Transverse colon (tissue), 4 donors: ENCODE results near the gene ME1. TPM values are rescaled to one million over a fixed set of nuclear protein-coding genes. Genes with fewer than 3 reads are reported as not detected.
"Not testable (repeated sequence)": the region's sequence is repeated elsewhere in the genome, so short reads cannot be mapped to it uniquely, and the experiment has no call there.

ENCODE experiments used
- DNase-seq: peaks from one replicate; pipeline ENCODE4 v3.0.0-alpha.2; 2019
- H3K27ac ChIP-seq, 4 donors: fragments of 200-600 bp; sonication (generic); 2 replicates each; pipeline ENCODE4 v1.5.1; 2016 to 2018; ENCODE audit warnings: inconsistent platforms in 4 of 4
- H3K27me3 ChIP-seq: fragments of 200-600 bp; sonication (generic); 2 replicates; pipeline ENCODE4 v1.5.1; 2017; ENCODE audit warnings: inconsistent platforms
- H3K36me3 ChIP-seq, 4 donors: fragments of 200-600 bp; sonication (generic); 2 replicates each; pipeline ENCODE4 v1.5.1; 2017 to 2019; ENCODE audit warnings: inconsistent platforms in 4 of 4
- H3K4me1 ChIP-seq, 4 donors: fragments of 200-600 bp; sonication (generic); 2 replicates each; pipeline ENCODE4 v1.5.1; 2017 to 2020; ENCODE audit warnings: inconsistent platforms in 4 of 4
- H3K4me3 ChIP-seq, 4 donors: fragments of 200-600 bp; sonication (generic); 1 replicate in 1 of 4; 2 replicates in 3 of 4; pipeline versions ENCODE4 v1.5.1 to v1.6.1; 2017 to 2019; ENCODE audit warnings: inconsistent platforms in 4 of 4
- H3K9me3 ChIP-seq, 2 donors: fragments of 200-600 bp; sonication (generic); 2 replicates each; pipeline ENCODE4 v1.5.1; 2017 to 2019; ENCODE audit warnings: inconsistent platforms in 2 of 2
- CTCF ChIP-seq, 5 experiments: fragments of 200-600 bp in 3 of 5; fragments of 450-650 bp in 2 of 5; sonication (generic) in 3 of 5; IDR thresholded peaks; 1 replicate in 2 of 5; 2 replicates in 3 of 5; pipeline ENCODE4 v1.5.1; 2016 to 2017; ENCODE audit warnings: antibody characterized with exemption in 5 of 5, inconsistent platforms in 3 of 5, mild to moderate bottlenecking in 2 of 5, moderate library complexity in 1 of 5
- EP300 ChIP-seq: sonication (generic); formaldehyde crosslinking; IDR thresholded peaks from one replicate; pipeline ENCODE4 v1.6.1; 2017; ENCODE audit warnings: antibody characterized with exemption, low read depth
- POLR2A ChIP-seq: fragments of 450-650 bp; IDR thresholded peaks from one replicate; pipeline ENCODE4 v1.6.1; 2016; ENCODE audit warnings: antibody characterized with exemption, mild to moderate bottlenecking, moderate library complexity
- POLR2AphosphoS5 ChIP-seq, 3 donors: sonication (generic); formaldehyde crosslinking; IDR thresholded peaks; one replicate each; pipeline ENCODE4 v1.6.1; 2016; ENCODE audit warnings: antibody characterized with exemption in 3 of 3
- WGBS, 2 donors: methylation state at CpG; one replicate each; pipeline ENCODE4 v1.1.5; 2018; ENCODE audit warnings: low coverage in 1 of 2; 5-methylcytosine and 5-hydroxymethylcytosine counted together
- in situ Hi-C, 4 donors: fragments of 200-750 bp; cut with MboI; loops; one replicate each; pipeline versions ENCODE4 v1.15.0 to v1.15.1; 2017; ENCODE audit warnings: low sequenced_read_pairs in 3 of 4, low pct_ligation_motif_present in 1 of 4, low pct_unique_long_range_greater_than_20kb in 1 of 4
- intact Hi-C: fragments of 100-400 bp; cut with DNase I; formaldehyde crosslinking; loops from one replicate; pipeline ENCODE4 v1.15.1; 2023; ENCODE audit warnings: low total_unique reads
- total RNA-seq, 4 donors: library from RNA; depleted of rRNA; stranded (reverse); fragments of >200 nt; gene quantifications; one replicate each; pipeline ENCODE4 v1.1.0, GENCODE V29; 2016

The ME1 gene
- total RNA-seq, 4 donors from 2014 or later = 1.9 to 36.6 (median 6.0) TPM

GRCh38 chr6:83341765-83342164 is 89.1 kb downstream of the ME1 start:
- H3K9me3 ChIP-seq = no peaks in the 10 kb centered on the region
- in situ Hi-C loops = no loop called here
- H3K27me3 ChIP-seq = no peaks in the 10 kb centered on the region
- no peak overlapping the region for H3K27ac ChIP-seq
- no peaks in the 10 kb centered on the region for H3K36me3 ChIP-seq
- WGBS, 2 donors = 55 to 100% methylated on average over 1 to 2 of the region's 2 CpGs
- no peak for DNase-seq
- no peaks in the 10 kb centered on the region for H3K4me1 ChIP-seq
- no peak overlapping the region for H3K4me3 ChIP-seq
- no peak for TF ChIP-seq POLR2AphosphoS5 (IDR thresholded peaks at IDR 0.05)
- no peak for TF ChIP-seq CTCF (IDR thresholded peaks at IDR 0.05)
- no peak for TF ChIP-seq POLR2A
- no peak for TF ChIP-seq EP300
- intact Hi-C loops = no loop called here

DNA sequence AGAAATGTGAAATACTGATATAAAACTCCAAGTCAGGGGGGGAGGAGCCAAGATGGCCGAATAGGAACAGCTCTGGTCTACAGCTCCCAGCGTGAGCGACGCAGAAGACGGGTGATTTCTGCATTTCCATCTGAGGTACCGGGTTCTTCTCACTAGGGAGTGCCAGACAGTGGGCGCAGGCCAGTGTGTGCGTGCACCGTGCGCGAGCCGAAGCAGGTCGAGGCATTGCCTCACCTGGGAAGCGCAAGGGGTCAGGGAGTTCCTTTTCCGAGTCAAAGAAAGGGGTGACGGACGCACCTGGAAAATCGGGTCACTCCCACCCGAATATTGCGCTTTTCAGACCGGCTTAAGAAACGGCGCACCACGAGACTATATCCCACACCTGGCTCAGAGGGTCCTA is 96.9 kb downstream of the ME1 start:
- in situ Hi-C loops, H3K9me3 ChIP-seq, H3K27me3 ChIP-seq, H3K4me1 ChIP-seq, intact Hi-C loops, DNase-seq, H3K36me3 ChIP-seq, H3K4me3 ChIP-seq, H3K27ac ChIP-seq: not testable (repeated sequence)
- whole genome bisulfite sequencing, 2 donors = 96% methylated on average over 15 of the region's 24 CpGs; no CpG with 5 or more reads in 1 of the 2 donors

- Histone ChIP-seq H3K27me3 (no peaks in the 10 kb centered on the region), H3K4me3 (no peak overlapping the region), H3K27ac (no peak overlapping the region), H3K9me3 (no peaks in the 10 kb centered on the region), H3K4me1 (no peaks in the 10 kb centered on the region), H3K36me3 (no peaks in the 10 kb centered on the region)
- TF ChIP-seq EP300 = no peak
- TF ChIP-seq POLR2AphosphoS5 (IDR thresholded peaks at IDR 0.05) = no peak
- TF ChIP-seq POLR2A = no peak
- no peak for TF ChIP-seq CTCF (IDR thresholded peaks at IDR 0.05)
- DNase-seq = no peak
- intact Hi-C loops (no loop called here), in situ Hi-C loops (no loop called here)
- WGBS, 2 donors = 77 to 80% methylated on average over 2 of the region's 2 CpGs
Observed at GRCh38 chr6:83333500-83333899, 97.4 kb downstream of the ME1 start.

GRCh38 chr6:83314693-83315092 is 116.2 kb downstream of the ME1 start:
- Histone ChIP-seq H3K27ac (no peak overlapping the region), H3K9me3 (no peaks in the 10 kb centered on the region), H3K4me3 (no peak overlapping the region), H3K36me3 (no peaks in the 10 kb centered on the region), H3K4me1 (no peaks in the 10 kb centered on the region), H3K27me3 (no peaks in the 10 kb centered on the region)
- in situ Hi-C loops (no loop called here), intact Hi-C loops (no loop called here)
- DNase-seq = no peak
- WGBS, 2 donors = 63 to 100% methylated on average over 1 of the region's 1 CpG
- TF ChIP-seq POLR2AphosphoS5 (IDR thresholded peaks at IDR 0.05) = no peak
- TF ChIP-seq CTCF (IDR thresholded peaks at IDR 0.05) = no peak
- no peak for TF ChIP-seq EP300
- TF ChIP-seq POLR2A = no peak

DNA sequence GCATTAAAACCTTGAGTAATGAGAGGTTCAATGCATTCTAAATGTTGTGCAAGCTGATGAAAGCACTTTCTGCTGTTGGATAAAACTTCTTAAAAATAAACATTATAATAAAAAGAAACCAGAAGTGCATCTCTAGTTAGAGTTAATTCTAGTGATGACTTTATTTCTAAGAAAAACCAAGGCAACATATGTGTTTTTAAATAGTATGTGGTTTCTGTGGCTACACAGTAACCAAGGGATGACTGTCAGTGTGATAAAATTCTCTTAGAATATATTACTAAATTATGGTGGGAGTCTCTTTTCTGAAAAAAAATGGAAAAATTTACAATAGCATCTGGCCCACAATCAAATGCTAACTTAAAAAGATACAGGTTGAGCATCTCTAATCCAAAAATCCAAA is 117.0 kb downstream of the ME1 start:
- intact Hi-C loops (no loop called here), in situ Hi-C loops (no loop called here)
- H3K9me3 ChIP-seq = no peaks in the 10 kb centered on the region
- DNase-seq = no peak
- no peaks in the 10 kb centered on the region for H3K36me3 ChIP-seq
- no peaks in the 10 kb centered on the region for H3K4me1 ChIP-seq
- no peak overlapping the region for H3K4me3 ChIP-seq
- no peaks in the 10 kb centered on the region for H3K27me3 ChIP-seq
- no peak overlapping the region for H3K27ac ChIP-seq
- no peak for TF ChIP-seq CTCF (IDR thresholded peaks at IDR 0.05)
- no peak for TF ChIP-seq EP300
- TF ChIP-seq POLR2A = no peak
- TF ChIP-seq POLR2AphosphoS5 (IDR thresholded peaks at IDR 0.05) = no peak
